Lung microvascular endothelial cell (primary cell): ENCODE data around the gene TPD52L1. TPM values are rescaled to one million over a fixed set of nuclear protein-coding genes. Genes with fewer than 3 reads are reported as not detected.

Experiments
- DNase-seq, 2 donors: peaks; one replicate each; pipeline versions ENCODE4 v3.0.0 to v3.0.0-alpha.2; 2010; ENCODE audit warnings: low read depth in 2 of 2
- total RNA-seq: library from RNA; depleted of rRNA; stranded (reverse); fragments of >200 nt; gene quantifications from 2 replicates; pipeline ENCODE4 v1.2.1, GENCODE V29; 2014

TPD52L1 gene
- total RNA-seq, 1 donor from 2014 or later, result 2.4 TPM

DNA sequence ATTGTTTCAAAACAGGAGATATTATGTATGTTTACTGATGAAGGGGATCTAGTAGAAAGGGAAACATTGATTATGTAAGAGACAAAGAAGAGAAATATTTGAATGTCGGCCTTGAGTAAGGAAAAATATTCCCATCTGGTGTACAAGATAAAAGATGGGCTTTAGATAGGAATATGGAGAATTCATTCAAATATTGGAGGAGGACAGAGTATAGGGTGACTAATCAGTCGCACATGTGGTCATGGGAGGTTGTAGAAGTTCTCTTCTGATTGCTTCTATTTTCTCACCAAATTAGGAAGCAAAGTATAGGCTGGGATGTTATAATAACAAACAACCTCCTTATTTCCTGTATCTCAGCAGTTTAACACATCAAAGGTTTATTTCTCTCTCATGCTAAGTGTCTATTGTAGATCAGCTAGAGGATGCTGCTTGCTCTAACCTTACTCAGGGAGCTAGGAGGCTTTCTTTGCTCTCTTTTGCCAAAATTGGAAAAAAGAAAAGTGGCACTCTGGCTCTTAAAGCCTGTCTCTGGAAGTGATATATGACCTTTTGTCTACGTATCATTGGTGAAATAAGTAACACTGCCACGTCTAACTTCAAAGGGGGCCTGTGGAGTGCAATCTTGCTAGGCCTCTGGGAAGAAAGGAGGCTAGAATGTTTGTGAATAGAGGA, 149.4 kb downstream of the TPD52L1 start:
- no peak for DNase-seq

DNA sequence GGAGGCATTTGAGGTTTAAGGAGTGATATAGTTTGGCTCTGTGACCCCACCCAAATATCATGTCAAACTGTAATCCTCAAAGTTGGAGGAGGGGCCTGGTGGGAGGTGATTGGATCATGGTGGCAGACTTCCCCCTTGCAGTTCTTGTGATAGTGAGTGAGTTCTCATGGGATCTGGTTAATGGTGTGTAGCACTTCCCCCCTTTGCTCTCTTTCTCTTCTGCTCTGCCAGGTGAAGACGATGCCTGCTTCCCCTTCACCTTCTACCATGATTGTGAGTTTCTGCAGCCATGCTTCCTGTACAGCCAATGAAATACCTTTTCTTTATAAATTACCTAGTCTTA, 149.9 kb downstream of the TPD52L1 start:
- no peak for DNase-seq

DNA sequence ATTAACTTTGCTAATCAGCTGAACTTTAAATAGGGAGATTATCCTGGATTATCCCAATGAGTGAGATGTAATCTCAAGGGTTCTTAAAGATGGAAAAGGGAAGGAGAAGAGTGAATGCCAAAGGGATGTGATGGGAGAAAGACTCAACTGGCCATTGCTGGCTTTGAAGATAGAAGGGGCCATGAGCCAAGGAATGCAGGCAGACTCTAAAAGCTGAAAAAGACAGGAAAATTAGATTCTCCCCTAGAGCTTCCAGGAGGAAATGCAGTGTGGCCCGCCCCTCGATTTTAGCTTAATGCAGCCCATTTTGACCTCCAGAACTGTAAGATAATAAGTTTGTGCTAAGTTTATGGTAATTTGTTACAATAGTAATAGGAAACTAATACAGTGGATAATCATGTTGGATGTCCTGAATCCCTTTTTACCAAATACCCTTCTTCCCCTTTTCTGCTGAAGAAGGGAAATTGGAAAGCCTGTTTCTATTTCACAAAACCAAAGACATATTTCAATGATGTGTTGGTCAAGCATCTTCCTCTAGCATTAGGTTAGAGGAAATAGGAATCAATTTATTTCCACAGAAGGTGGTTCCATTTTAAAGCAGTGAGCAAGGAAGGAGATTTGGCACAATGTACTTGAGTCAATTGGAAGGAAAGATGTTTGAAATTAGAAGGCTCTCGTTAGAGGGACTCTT, 151.5 kb downstream of the TPD52L1 start:
- DNase-seq, result no peak

DNA sequence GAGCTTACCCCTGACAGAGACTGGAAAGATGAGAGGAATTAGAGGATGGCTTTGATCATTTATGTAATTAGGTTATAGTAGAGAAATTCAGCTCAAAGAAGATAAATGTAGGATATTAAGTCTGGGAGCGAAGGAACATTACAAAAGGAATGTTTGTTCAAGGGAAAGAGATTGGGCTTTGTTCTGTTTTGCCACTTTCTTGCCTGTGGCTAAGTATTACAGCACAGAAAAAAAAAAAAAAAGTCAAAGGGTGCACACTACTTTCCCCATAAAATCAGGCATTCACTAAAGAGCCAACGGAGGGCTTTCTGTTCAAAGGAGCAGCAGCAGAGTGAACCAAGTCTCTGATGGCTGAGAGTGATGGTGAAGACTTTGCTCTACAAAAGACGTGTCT, 153.2 kb downstream of the TPD52L1 start:
- no peak for DNase-seq

DNA sequence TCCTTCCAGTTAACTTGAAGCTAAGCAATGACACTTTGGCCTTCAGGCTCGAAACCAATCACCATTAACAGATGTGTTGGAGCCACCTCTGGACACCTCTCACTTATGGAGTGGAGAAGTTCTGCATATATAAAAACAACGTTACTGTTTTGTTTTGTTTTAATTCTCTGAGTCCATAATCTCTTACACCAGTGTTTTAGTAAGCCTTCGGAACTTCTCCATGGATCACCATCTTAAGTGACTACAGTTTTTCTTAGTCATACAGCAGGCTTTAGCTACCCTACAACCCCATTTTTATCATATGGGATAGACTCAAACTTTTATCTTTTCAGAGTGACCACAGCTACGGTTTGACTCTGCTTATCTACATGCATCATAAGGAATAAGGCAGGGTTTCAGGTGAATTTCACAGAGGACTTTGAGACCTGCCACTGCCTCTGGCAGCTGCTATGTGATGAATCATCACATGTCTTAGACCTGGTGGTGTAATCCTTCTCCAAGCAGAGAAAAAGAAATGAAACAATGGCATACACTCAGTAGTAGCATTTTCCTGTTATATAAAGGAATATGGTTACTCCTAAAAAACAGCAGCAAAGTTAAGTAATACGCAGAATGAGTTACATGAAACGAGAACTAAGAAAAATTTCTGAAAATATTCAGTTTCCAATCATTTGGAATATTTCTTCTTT, 153.7 kb downstream of the TPD52L1 start:
- DNase-seq, result no peak

DNA sequence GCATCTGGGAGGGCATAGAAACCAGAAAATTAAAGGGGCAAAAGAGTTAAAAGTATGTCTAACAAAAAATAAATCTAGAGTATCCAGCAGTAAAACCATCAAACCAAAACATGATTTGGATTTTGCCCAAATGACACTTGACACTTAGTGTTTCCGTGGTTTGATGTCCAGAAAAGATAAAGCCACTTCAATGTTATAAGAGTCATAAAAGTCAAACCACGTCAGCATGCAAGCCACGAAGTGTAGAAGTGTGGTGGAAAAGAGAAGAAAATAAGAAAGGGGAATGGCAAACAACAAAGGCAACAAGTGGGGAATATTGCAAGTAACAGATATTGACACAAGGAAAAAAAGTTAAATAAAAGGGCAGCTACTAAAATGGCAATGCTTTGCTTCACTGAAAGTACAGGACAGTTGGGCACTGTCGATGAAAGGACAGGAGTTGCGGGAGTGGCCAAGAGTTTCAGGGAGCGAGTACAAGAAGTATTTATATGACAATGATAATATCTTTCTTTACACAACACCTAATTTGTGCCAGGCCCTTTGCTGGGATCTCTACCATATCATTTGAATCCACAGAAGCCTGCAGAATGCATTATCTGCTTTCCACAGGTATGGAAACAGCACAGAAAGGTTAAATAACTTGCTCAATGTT, 154.5 kb downstream of the TPD52L1 start:
- DNase-seq, result no peak

DNA sequence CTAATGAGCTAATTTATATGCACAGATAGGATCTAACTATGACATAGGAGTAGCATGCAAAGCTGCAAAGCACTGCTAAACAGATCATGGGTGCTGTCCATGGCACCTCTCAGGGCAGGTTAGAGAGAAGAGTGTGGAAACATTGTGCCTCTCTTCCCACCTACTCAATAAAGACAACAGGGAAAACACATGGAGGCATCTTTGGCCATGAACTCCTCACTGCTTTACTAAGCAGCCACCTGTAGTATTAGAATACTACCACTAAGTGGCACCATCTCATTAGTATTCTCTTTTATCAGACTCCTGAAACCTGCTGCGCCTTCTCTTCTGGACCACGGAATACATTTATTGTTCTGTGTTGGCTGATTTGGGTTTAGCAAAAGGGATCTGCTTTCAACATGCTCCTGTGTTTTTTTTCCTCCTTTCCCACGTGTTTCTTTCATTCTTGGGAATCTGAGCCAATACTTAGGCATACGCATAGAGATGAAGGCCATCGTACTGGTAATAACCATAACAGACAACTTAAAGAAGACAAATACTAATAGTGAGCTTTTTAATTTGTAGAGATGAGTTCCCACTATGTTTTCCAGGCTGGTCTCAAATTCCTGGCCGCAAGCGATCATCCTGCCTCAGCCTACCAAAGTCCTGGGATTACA, 157.5 kb downstream of the TPD52L1 start:
- peak; percentile 68 to 81 for DNase-seq

DNA sequence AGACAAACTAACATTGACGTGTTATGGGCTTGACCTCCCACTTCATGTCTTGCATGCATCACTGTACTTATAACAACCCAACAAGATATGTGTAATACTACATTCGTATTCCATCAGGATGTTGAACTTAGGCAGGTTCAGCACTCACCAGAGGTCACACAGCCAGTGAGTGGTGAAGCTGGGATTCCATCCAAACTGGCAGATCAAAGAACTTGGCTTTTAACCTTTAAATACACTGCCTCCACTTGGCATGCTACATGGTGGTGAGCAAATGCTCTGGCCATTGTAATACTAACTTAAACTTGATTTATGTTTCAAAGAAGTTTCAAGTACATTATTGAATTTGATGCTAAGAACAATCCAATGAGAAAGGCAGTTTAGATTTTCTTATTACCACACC, 158.9 kb downstream of the TPD52L1 start:
- no peak for DNase-seq

DNA sequence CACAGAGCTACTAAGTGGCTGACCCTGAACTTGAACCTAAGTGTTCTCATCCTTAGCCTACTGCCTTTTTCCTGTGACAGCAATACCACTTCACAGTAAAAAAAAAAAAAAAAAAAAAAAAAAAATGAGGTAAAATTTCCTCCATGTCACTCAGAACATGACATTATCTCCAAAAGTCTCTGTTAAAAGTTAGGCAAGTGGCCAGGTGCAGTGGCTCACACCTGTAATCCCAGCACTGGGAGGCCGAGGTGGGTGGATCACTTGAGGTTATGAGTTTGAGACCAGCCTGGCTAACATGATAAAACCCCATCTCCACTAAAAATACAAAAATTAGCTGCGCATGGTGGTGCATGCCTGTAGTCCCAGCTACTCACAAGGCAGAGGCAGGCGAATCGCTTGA, 159.4 kb downstream of the TPD52L1 start:
- no peak for DNase-seq

Other genes starting within 250 kb of the TPD52L1 start
- gene RNF217, start 191.3 kb upstream of the TPD52L1 start, total RNA-seq, result 14.2 and 19.4 TPM in 2 replicates
- gene HDDC2, start 148.2 kb downstream of the TPD52L1 start, total RNA-seq, result 3.4 and 4.1 TPM in 2 replicates